GM19463 (cell line): ENCODE data around the gene ANO7.

Experiments
- ATAC-seq: cut with Tn5 transposase; IDR thresholded peaks from one replicate; pipeline ENCODE4 v1.9.1; 2021; ENCODE audit warnings: mild to moderate bottlenecking, moderate library complexity; ENCODE audit not compliant: unreplicated experiment

Gene ANO7

DNA sequence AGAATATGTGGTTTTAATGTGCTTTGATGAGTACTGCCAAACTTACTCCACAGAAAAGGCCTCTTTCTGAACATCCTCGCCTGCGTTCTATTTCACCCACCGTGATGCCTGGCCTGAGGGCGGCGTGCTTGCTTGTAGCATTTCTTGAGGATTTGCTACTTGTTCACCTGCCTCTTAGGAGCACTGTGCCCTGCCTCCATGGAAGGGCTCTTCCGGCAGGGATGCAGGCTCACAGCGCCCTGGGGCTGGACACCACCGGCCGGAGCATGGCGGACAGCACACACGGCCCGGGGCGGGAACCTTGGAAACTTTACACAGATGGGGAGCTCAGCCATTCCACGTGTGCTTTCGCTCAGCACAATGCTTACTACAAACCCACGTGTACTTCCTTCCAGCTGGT, 37.1 kb downstream of the ANO7 start:
- ATAC-seq = no peak

DNA sequence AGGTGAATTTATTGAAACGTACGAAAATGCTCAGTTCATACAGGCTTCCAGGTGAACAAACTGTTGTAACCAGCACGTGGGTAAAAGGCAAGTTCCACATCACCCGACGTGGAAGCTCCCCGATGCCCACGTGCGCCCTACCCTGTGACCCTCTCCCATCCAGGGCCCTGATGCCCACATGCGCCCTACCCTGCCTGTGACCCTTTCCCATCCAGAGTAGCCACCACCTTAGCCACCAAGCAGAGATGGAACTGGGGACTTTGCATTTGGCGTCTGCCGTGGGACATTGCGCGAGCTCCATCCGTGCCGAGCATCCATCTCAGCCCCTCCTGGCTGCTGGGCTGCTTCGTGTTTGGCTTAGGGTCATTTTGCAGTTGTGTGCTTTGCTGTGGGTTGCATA, 37.5 kb downstream of the ANO7 start:
- no peak for ATAC-seq

DNA sequence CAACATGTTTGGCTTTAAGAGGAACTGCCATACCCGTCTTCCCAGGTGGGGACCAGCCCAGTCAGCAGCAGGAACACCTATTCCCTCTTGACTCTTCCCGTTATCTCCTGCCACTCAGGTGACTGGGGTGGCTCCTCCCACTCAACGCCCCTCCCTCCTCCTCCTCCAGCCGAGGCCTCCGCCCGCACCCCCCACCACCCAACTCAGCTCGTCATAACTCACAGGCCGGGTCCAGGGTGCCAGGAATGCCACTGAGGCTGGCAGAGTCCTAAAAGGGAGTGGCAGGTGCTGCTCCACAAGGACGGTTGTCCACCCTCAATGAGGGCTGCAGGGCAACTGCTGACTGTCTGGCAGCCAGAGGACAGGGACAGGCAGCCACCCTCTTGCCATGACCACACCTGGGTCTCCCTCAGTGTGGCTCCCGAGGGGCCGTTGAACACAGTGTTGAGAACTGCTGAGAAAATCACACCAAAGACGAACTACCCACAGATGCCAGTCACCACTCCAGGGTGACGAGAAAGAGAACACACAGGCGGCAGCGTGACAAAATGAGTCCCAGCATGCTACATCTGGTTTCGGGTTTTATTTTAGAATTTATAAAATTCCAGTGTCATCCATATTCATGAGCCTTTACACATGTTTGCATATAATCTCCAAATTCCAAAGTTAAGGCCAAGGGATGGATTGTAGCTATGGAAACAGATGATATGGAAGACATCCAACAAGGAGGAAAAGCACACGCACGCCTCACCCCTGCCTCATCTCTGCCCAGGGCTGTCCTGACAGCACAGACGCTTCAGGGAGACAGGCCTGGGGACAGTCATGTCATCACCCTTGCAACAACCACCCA, 38.5 kb downstream of the ANO7 start:
- no peak for ATAC-seq

DNA sequence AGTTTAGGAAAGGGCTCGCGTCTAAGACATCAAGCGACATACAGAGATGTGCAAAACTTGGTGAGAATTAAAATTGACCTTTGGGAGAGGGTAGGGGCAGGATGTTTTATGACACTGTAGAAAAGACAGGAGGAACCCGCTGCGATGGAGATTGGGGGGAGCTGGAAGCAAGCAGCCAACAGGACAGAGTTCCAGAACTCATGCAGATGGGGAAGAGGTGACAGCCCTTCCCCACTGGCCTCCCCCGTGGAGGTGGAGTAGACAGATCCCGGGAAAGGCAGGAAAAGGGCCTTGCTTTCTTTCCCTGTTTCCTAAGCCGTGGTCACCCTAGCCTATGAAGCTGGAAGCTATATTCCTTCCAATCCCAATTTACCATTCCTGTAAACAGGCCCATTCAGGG, 39.1 kb downstream of the ANO7 start:
- ATAC-seq = no peak

DNA sequence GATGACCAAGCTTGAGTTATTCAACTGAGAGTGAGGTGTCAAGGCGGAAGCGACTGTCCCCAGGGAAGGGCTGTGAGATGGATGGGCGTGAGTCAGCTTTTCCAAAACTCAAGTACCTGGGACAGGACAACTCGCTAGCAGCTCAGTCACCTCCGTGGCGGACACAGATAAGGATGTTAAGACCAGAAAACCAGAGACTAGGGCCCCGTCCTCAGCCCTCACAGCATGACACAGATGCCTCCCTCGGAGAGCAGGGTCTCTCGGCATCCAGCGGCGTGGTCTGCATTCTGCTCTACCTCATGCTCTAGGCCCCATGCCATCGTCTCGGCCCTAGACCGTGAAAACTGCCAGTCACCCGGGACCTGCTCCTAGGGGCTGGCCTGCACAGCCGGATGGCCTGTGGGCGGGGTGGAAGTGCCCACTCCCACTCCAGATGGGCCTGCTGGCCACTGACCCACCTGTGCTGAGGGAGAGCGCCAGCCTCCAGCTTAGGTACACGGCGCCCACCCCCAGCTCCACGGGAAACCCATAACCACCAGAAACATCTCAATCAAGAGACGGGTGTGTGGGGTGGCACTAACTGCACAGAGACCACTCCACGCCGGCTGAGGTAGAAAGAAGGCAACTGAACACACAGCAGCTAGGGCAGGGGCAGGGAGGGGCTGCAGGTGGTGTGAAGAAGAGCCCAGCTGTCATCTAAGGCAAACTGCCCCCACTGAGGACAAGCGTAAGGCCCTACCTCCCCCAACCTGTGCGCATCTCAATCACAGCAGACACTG, 39.8 kb downstream of the ANO7 start:
- no peak for ATAC-seq

DNA sequence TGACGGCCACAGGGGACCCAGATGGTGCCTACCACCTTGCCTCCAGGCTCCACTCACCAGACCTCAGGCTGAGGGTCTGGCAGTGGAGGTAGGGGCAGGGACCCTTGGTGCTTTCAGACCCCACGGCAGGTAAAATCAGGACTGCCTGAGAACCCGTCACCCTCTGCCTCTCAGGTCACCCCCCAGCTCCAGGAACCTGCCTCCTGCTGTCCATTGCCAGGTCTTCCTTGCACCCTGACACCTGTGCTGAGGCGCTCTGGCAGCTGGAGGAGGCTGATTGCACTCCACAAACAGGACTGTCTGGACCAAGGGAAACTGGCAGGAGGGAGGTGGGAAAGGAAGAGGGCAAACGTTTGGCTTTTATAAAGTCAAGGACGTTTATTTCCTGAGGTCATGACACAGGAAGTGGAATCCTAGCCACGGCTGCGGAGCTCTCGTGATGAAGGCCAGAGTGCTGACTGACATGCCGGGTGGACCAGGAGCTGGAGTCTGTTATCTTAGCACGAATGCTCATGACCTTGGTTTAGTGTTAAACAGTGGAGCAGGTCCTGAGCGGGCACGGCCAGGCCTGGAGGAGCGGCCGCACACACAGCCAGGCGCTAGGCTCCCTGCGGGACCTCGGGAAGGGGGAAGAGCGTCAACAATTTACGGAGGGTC, 40.5 kb downstream of the ANO7 start:
- no peak for ATAC-seq

DNA sequence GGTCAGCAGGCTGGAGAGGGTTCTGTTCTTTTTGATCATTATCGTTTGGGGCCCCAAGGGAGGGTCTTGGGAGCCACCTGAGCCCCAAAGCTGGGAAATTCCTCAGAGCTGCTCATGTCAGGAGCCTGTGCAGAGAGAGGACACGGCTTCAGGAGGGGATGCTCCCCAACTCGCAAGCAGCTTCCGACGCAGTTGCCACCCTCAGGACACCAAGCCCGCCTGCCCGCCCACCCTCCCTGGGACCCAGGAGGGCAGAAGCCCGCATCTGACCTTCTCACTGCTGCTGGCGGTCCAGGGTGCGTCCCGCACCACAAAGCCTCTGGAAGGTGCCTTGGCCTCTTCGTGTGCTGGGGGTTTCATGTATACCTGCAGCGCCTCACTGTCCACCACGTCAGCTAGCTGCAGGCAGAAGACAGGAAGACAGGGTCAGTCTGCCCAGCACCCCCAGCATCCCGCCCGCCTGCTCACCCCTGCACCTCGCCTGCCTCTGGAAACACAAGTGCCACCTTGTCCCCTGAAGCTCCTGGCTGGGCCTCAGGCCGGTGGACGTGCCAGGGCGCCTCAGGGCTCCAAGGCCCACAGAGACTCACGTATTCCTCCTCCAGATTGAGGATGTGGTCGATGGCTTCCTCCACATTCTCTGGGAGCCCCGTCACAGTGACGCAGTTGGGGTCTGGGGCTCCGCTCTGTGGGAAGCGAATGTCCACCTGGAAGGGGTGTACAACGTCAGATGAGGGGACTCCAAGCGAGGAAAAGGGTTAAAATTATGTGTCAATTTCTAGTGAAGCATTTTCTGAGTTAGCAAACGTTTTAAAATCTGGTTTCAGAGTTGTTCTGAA, 41.3 kb downstream of the ANO7 start:
- no peak for ATAC-seq

DNA sequence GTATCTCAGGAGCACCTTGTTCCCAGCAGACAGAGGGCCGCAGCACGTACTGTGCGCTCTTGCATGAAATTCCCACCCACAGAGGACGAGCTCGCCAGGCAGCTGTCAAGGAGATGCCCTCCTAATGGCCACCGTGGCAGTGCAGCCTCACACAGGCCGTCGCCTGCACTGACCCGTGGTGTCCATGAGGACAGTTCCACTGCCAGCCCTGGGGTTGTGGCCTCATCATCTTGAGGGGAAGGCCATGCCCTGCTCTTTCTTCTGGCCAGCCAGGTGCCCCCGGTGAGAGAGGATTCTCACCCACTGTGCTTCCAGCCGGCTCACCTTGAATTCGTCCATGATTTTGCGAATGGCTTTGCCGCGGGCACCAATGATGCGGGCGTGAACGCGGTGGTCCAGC, 42.0 kb downstream of the ANO7 start:
- no peak for ATAC-seq

DNA sequence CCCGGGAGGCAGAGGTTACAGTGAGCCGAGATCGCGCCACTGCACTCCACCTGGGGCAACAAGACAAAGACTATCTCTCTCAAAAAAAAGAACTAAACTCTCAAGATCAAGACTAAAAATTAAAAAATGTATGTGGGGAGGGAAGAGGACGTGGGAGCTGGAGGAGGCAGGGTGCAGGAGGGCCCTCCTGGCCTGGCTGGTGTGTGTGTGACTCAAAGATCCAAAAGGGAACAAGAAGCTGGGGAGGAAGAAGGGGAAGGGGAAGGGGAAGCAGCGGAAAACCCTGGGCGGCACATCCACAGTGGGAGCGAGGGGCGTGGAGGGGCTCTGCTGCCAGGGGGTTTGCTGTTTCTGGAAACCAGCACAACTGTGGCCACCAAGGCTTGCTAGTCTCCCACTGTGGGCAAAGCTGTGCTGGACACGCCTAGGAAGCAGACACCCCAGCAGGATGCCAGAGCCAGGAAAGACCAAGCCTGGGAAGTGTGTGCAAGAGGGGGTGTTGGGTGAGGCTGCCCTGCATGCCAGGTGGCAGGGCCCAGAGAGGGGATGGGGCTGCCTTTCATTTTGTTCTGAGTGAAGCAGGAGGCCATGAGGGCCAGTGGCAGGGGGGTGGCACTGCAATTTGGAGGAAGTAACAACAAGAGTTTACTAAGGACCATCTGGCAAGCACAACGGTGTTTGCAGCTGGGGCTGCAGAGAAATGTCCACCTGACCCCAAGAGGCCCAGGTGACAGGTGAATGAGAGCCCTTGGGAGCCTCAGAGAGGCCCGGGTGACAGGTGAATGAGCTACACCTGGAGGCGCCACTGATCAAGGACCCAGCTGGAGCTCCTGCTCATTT, 44.5 kb downstream of the ANO7 start:
- ATAC-seq = no peak

DNA sequence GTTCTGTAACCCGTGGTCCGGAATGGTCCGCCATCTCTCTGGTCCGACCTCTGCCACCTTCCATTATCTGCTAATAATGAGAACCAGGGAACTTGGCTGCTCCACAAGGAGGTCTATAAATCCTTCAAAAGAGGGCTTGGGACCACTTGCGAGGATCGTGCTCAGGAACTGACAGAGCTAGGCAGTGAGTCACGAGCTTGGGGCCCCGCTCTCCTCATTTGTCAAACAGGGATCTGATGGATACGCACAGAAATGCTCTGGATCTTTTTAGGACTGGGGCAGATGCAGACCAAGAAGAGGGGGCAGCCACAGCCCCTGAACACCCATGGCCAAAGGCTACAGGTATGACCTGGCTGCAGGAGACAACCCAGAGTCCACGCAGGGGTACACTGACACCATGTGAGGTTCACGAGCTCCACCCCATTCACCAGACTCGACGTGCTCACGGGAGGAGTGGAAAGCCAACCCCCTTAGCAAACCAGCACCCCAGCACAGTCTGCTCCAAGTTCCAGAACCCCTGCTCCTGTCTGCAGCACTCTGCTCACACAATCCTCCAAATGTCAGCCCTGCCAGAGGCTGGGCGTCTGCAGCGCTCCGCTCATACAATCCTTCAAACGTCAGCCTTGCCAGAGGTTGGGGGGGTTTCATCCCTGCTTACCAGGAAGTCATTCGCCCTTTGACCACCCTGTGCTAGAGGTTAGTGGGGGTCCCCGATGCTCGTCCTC, 45.8 kb downstream of the ANO7 start:
- ATAC-seq = no peak

DNA sequence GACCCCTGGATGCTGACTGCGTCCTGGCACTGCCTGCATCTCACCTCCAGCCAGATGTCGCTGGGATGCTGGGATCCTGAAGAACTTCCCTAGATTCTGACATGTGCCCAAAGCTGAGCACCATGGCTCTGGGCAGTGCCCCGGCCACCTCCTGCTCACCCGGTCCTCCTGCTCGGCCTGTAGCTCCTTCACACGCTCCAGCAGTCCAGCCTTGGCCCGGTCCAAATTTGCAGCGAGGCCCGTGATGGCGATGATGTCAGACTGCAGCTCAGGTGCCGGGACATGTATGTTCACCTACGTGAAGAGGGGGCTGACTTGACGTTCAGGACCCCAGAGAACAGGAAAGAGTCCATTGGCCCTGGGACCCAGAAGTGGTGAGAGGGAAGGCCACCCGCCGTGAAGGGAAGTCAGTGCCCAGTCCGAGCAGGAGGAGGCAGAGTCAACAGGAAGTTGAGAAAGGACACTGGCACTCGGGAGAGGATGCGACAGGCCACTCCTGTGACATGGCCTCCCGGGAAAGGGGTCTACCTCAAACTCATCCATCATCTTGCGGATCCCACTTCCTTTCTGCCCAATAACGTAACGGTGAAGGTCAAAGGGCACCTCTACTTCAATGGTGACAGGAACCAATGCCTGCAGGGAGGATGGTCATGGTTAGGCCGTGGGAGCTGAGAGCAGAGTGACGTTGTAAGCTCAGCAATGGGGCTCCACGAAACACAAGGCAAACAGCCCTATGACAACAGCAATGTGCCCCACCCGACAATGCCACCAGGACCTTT, 46.7 kb downstream of the ANO7 start:
- ATAC-seq = no peak

DNA sequence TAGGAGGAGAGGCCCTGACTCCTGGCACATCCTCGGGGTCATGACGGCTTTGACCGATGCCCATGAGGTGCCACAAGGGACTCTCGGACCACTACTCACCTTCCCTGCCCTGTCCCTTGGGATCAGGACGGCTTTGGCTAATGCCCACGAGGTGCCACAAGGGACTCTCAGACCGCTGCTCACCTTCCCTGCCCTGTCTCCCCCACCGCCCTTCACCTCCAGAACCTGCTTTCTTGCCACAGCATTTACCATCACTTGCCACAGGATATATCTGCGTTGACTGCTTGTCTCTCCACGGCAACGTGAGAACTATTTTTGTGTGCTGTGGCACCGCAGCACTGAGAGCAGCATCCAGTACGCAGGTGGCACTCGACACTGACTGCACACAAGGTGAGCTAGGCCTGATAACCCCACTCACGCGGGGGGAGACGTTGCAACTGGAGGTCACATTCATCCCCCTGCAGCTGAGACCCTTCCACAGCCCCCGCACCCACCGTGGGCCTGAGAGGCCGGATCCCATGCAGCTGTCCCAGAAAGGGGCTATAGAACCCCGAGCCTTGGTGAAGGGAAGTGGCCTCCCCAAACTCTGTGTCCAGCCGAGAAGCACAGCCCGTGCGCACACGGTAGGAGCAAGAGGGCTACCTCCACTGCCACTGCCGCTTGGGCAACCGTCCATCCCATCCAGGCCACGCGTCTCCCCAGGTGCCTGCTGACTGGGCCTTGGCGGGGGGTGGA, 47.5 kb downstream of the ANO7 start:
- ATAC-seq = no peak

DNA sequence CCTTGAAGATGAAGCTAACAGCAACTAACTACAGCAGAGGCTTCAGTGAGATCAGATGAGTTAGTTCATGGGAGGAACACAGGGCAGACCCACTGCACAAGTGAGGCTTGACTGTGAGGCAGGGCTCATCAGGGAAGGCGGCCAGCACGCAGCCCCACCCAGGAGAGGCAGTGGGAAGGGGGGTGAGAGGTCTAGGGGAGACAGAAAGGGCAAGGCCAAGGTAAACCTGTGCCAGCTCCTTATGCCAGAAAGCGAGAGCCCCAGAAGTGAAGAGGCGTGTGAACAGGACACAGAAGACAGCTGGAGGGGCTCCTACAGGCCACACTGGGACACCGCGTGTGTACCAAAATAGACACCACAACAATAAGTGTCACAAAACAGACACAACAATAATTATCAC, 48.6 kb downstream of the ANO7 start:
- no peak for ATAC-seq

DNA sequence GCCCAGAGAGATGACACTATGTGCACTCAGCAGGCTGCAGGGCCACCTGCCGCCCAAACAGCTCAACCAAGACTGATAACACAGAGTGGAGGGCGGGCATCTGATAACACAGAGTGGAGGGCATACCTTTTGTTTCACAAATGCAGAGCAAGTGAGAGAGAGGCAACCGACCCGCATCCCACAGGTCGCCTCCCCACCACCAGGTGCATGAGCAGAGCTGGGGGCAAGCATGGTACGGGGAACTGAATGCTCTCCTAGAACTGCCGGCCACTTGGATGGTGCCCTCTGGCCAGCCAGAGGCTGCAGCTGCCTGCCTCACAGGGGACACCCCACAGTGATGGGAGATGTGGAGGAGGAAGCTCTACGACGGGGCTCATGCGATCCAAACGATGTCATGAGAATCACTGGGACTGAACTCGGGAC, 49.5 kb downstream of the ANO7 start:
- no peak for ATAC-seq

DNA sequence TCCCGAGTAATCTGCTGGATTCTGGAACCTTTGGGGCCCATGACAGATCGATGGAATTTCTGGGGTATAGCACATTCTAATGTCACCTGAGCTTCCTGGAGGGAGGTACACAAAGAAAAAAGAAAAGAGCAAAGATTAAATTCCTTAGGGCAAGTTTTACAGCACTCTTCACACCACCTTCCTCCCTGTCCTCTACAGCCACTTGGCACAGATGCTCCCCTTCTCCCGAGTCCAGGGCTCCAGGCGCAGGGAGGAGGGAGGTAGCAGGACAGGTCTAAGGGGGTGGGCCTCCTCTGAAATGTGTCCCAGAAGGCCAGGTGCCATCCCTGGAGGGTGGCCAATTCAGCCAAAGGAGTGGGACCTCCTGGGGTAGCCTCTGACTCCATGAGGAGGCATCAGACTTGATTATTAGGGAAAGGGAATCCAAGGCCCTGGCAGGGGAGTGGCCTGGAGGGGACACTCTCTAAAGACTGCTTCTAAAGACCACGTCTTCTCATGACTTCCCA, 50.3 kb downstream of the ANO7 start:
- no peak for ATAC-seq

DNA sequence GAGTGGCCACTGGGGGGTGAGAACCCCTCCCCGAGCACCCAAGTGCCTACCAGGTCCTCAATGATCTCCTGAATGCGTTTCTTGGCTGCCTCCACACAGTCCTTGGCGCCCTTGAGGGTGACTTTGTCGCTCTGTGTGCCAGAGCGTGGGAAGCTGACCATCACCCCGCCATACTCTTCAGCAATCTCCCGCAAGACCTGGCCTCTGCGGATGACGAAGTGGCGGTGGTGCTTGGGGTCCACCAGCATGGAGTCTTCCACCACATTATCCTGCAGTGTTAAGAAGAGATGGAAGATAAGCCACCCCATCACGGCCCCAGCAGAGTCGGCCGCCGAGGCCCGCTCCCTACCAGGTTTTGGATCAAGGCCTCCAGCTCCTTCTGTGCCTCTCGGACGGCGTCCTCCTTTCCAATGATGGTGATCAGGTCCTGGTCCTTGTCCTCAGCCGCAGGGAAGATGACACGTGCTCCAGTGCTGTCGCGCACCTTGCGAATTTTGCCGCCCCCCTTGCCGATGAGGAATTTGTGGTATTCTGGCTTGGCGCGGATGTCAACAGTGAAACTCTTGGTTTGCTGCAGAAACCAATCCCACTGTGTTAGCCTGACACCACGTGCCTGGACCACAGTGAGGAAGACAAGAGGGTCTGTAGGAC, 51.2 kb downstream of the ANO7 start:
- no peak for ATAC-seq

DNA sequence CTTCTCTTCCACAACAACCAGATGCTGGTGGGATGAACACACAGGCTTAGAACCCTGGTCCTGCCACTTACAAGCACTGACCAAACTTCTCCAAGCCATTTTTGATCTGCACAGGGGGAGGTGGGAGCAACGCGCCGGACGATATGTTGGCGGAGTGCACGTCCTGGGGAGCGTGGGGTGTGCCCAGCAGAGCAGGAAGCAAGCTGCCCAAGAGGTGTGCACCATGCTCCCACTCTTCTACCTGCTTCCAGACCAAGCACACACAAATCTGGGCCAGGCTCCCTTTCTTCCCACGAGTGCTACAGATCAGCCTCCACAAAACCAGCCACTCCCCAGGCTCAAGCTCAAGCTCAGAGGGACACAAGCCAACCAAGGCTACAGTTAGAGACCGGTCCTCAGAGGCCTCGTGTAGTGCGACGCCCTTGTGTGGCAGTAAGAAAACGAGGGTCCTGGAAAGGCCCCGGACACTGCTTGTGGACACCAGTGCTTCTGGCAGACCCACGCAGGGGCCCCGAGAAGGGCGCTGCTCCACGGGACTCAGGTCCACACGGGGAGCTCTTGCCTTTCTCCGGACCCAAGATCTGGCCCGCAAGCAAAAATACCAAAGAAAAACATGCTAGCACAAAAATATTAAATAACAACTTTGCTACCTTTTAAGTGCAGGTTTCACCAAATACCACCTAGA, 52.0 kb downstream of the ANO7 start:
- no peak for ATAC-seq
